ENCODE measurements around the gene FAM50A.

The FAM50A gene

GRCh38 chrX:154481195-154481594 lies 37.3 kb downstream of the FAM50A start:
- peaks cover 0 to 16% of the 10 kb centered on the region in 2 donors for H3K4me1 ChIP-seq (ENCODE audit: control insufficient read depth in 1 of 2, insufficient read depth in 2 of 2, low read length in 2 of 2)
- no peak overlapping the region for H3K27ac ChIP-seq (ENCODE audit: low read length)
- H3K36me3 ChIP-seq (ENCODE audit: control insufficient read depth in 1 of 2, insufficient read depth in 2 of 2, low read length in 2 of 2) = no peaks in the 10 kb centered on the region

GRCh38 chrX:154481911-154482601 lies 38.1 kb downstream of the FAM50A start:
- H3K27me3 ChIP-seq (ENCODE audit: low read depth, low read length) = no peaks in the 10 kb centered on the region
- H3K36me3 ChIP-seq (ENCODE audit: control insufficient read depth in 1 of 2, insufficient read depth in 2 of 2, low read length in 2 of 2) = no peaks in the 10 kb centered on the region
- H3K4me1 ChIP-seq (ENCODE audit: control insufficient read depth in 1 of 2, insufficient read depth in 2 of 2, low read length in 2 of 2) = peaks cover 0 to 19% of the 10 kb centered on the region in 2 donors
- no peaks in the 10 kb centered on the region for H3K9me3 ChIP-seq (ENCODE audit: control insufficient read depth in 1 of 2, low read length in 2 of 2)
- H3K27ac ChIP-seq (ENCODE audit: low read length) = no peak overlapping the region
- no peak overlapping the region for H3K4me3 ChIP-seq (ENCODE audit: low read depth in 1 of 2, low read length in 2 of 2)

More at GRCh38 chrX:154481195-154481594, 37.3 kb downstream of the FAM50A start:
- no peaks in the 10 kb centered on the region for H3K27me3 ChIP-seq (ENCODE audit: low read depth, low read length)
- H3K4me3 ChIP-seq (ENCODE audit: low read depth in 1 of 2, low read length in 2 of 2) = no peak overlapping the region
- H3K9me3 ChIP-seq (ENCODE audit: control insufficient read depth in 1 of 2, low read length in 2 of 2) = no peaks in the 10 kb centered on the region

DNA sequence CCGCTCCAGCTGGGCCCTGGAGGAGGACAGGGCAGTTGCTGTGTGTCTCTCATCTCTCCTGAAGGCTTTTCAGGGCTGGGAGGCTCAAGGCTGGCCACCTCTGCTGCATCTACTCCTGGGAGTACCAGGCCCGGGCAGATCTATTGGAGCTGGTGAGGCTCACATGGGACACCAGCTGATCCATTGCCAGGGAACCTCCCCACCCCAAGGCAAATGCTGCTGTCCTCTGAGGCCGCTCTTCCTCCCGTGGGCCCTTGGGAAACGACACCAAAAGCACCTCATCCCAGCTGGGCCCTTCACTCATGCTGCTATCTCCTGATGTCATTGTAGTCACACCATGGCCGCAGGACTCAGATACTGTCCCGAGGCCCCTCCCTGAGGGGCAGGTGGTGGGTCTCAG lies 38.8 kb downstream of the FAM50A start:
- Histone ChIP-seq H3K27me3 (ENCODE audit: low read depth, low read length) (no peaks in the 10 kb centered on the region), H3K9me3 (ENCODE audit: control insufficient read depth in 1 of 2, low read length in 2 of 2) (no peaks in the 10 kb centered on the region), H3K4me3 (ENCODE audit: low read depth in 1 of 2, low read length in 2 of 2) (no peak overlapping the region), H3K36me3 (ENCODE audit: control insufficient read depth in 1 of 2, insufficient read depth in 2 of 2, low read length in 2 of 2) (peaks cover 0 to 4% of the 10 kb centered on the region in 2 donors), H3K27ac (ENCODE audit: low read length) (no peak overlapping the region), H3K4me1 (ENCODE audit: control insufficient read depth in 1 of 2, insufficient read depth in 2 of 2, low read length in 2 of 2) (peaks cover 0 to 26% of the 10 kb centered on the region in 2 donors)

DNA sequence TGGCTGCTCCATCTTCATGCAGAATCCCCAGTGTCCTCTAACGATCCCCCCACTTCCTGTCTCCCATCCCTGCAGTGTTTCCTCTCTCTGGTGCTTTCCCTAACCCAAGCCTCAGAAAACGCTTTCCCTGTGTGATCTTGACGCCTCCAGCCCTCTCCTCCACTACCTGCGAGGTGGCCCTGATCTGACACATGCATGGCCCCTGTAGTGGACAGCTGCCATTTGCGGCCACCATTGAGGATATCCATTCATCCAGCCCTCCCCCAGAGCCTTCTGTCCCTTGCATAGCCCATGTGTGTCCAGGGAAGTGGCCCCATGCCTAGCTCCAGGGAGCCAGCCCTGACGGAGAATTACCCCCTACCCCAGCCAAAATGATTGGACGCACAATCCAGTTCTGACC lies 39.4 kb downstream of the FAM50A start:
- Histone ChIP-seq H3K4me1 (ENCODE audit: control insufficient read depth in 1 of 2, insufficient read depth in 2 of 2, low read length in 2 of 2) (peaks cover 0 to 22% of the 10 kb centered on the region in 2 donors), H3K9me3 (ENCODE audit: control insufficient read depth in 1 of 2, low read length in 2 of 2) (no peaks in the 10 kb centered on the region), H3K4me3 (ENCODE audit: low read depth in 1 of 2, low read length in 2 of 2) (no peak overlapping the region), H3K36me3 (ENCODE audit: control insufficient read depth in 1 of 2, insufficient read depth in 2 of 2, low read length in 2 of 2) (peaks cover 0 to 8% of the 10 kb centered on the region in 2 donors), H3K27me3 (ENCODE audit: low read depth, low read length) (no peaks in the 10 kb centered on the region), H3K27ac (ENCODE audit: low read length) (no peak overlapping the region)

- Histone ChIP-seq H3K27ac (ENCODE audit: low read length) (no peak overlapping the region), H3K4me1 (ENCODE audit: control insufficient read depth in 1 of 2, insufficient read depth in 2 of 2, low read length in 2 of 2) (peaks cover 5 to 32% of the 10 kb centered on the region in 2 donors), H3K4me3 (ENCODE audit: low read depth in 1 of 2, low read length in 2 of 2) (no peak overlapping the region)
Observed at GRCh38 chrX:154484255-154485149, 40.6 kb downstream of the FAM50A start.

GRCh38 chrX:154485150-154486051 lies 41.5 kb downstream of the FAM50A start:
- H3K27me3 ChIP-seq (ENCODE audit: low read depth, low read length) = no peaks in the 10 kb centered on the region
- peaks cover 0 to 8% of the 10 kb centered on the region in 2 donors for H3K36me3 ChIP-seq (ENCODE audit: control insufficient read depth in 1 of 2, insufficient read depth in 2 of 2, low read length in 2 of 2)
- H3K9me3 ChIP-seq (ENCODE audit: control insufficient read depth in 1 of 2, low read length in 2 of 2) = no peaks in the 10 kb centered on the region
- peak overlapping the region; percentile 21 to 62 for H3K4me3 ChIP-seq (ENCODE audit: low read depth in 1 of 2, low read length in 2 of 2)
- H3K4me1 ChIP-seq (ENCODE audit: control insufficient read depth in 1 of 2, insufficient read depth in 2 of 2, low read length in 2 of 2) = peaks cover 5 to 35% of the 10 kb centered on the region in 2 donors
- no peak overlapping the region for H3K27ac ChIP-seq (ENCODE audit: low read length)

More at GRCh38 chrX:154484255-154485149, 40.6 kb downstream of the FAM50A start:
- H3K36me3 ChIP-seq (ENCODE audit: control insufficient read depth in 1 of 2, insufficient read depth in 2 of 2, low read length in 2 of 2) = peaks cover 0 to 8% of the 10 kb centered on the region in 2 donors
- H3K27me3 ChIP-seq (ENCODE audit: low read depth, low read length) = no peaks in the 10 kb centered on the region
- H3K9me3 ChIP-seq (ENCODE audit: control insufficient read depth in 1 of 2, low read length in 2 of 2) = no peaks in the 10 kb centered on the region

DNA sequence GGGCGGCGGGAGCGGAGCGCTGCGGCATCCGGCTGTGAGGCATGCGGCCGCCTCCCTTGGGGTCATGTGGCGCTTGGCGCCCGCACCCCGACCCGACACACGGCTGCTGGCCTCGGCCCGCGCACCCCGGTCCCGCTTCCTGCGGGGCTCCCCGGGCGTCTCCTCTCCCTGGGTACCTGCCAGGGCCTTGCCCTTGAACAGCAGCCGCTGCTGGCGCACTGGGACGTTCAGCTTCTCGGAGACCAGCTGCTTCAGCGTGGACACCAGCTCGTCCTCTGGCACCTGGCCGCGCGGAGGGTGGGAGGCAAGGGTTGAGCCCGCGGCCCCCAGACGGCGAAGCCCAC lies 42.1 kb downstream of the FAM50A start:
- Histone ChIP-seq H3K36me3 (ENCODE audit: control insufficient read depth in 1 of 2, insufficient read depth in 2 of 2, low read length in 2 of 2) (peaks cover 0 to 8% of the 10 kb centered on the region in 2 donors), H3K4me1 (ENCODE audit: control insufficient read depth in 1 of 2, insufficient read depth in 2 of 2, low read length in 2 of 2) (peaks cover 5 to 35% of the 10 kb centered on the region in 2 donors), H3K27ac (ENCODE audit: low read length) (no peak overlapping the region), H3K27me3 (ENCODE audit: low read depth, low read length) (no peaks in the 10 kb centered on the region), H3K9me3 (ENCODE audit: control insufficient read depth in 1 of 2, low read length in 2 of 2) (no peaks in the 10 kb centered on the region), H3K4me3 (ENCODE audit: low read depth in 1 of 2, low read length in 2 of 2) (peak overlapping the region; percentile 21 to 62)

DNA sequence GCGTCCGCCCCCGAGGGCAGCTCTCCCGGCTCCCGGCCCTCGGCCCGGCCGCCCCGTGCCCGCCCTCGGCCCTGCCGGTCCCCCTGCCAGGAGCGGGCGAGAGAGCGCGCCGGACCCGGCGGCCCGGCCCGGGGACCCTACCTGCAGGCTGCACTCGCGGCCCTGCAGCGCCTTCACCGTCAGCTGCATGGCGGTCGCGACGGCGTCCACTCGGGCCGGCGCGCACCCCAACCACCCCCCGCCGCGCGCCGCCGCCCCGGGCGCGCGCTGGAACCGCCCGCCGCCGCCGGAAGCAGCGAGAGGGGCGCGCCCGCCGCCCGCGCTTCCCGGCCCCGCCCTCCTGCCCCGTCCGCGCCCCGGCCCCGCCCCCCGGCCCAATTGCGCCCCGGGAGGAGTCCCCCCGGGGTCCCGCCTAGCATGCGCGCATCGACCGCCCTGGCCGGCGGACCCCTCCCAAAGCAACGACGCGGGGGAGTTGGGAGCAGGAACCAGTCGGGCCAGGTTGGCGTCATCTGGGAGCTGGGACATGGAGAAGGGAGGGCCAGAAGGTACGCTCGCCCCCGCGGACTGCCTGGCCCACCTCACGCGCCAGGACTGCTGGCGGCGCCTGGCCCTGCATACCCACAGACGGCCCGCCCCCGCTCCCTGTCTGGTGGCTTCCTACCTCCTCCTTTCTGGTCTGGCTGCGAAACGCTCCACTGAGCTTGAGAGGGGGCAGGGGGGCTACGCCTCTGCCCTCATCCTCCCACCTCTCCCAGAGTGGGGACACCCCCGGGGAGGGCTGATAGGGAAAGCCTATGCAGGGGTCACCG lies 42.7 kb downstream of the FAM50A start, which contains the start of gene UBL4A:
TSS of gene UBL4A (minus strand) at position 220 of the 812 bp plus-strand sequence. CDS start at position 189, 31 bp downstream.
- no peaks in the 10 kb centered on the region for H3K27me3 ChIP-seq (ENCODE audit: low read depth, low read length)

GRCh38 chrX:154487518-154488290 lies 43.8 kb downstream of the FAM50A start:
- no peaks in the 10 kb centered on the region for H3K27me3 ChIP-seq (ENCODE audit: low read depth, low read length)
- no peak overlapping the region for H3K27ac ChIP-seq (ENCODE audit: low read length)
- H3K4me3 ChIP-seq (ENCODE audit: low read depth in 1 of 2, low read length in 2 of 2) = no peak overlapping the region
- H3K36me3 ChIP-seq (ENCODE audit: control insufficient read depth in 1 of 2, insufficient read depth in 2 of 2, low read length in 2 of 2) = peaks cover 0 to 8% of the 10 kb centered on the region in 2 donors
- H3K9me3 ChIP-seq (ENCODE audit: control insufficient read depth in 1 of 2, low read length in 2 of 2) = no peaks in the 10 kb centered on the region
- peaks cover 5 to 35% of the 10 kb centered on the region in 2 donors for H3K4me1 ChIP-seq (ENCODE audit: control insufficient read depth in 1 of 2, insufficient read depth in 2 of 2, low read length in 2 of 2)

More for the DNA sequence above, 42.7 kb downstream of the FAM50A start, which contains the start of gene UBL4A:
- H3K27ac ChIP-seq (ENCODE audit: low read length) = no peak within 1 kb of the TSS
- H3K4me1 ChIP-seq (ENCODE audit: control insufficient read depth in 1 of 2, insufficient read depth in 2 of 2, low read length in 2 of 2) = peaks cover 5 to 35% of the 10 kb centered on the region in 2 donors
- H3K9me3 ChIP-seq (ENCODE audit: control insufficient read depth in 1 of 2, low read length in 2 of 2) = no peaks in the 10 kb centered on the region
- peaks cover 0 to 8% of the 10 kb centered on the region in 2 donors for H3K36me3 ChIP-seq (ENCODE audit: control insufficient read depth in 1 of 2, insufficient read depth in 2 of 2, low read length in 2 of 2)
- H3K4me3 ChIP-seq (ENCODE audit: low read depth in 1 of 2, low read length in 2 of 2) = peak within 1 kb of the TSS; percentile 21 to 64

Measured in muscle layer of duodenum (tissue), 2 donors.